Measurements from ENCODE around the gene ZBTB7C. TPM values are rescaled to one million over a fixed set of nuclear protein-coding genes. Genes with fewer than 3 reads are reported as not detected.

ZBTB7C gene
- total and polyA plus RNA-seq, 2 of the 4 experiments (the other 2 are of a cell fraction): not detected

GRCh38 chr18:48129621-48130082 is 279.5 kb downstream of the ZBTB7C start:
- dilution Hi-C loops (cut with HindIII; ENCODE audit: low sequenced_read_pairs, unreplicated experiment) (no loop called here), in situ Hi-C loops (cut with MboI; ENCODE audit: low sequenced_read_pairs) (no loop called here), intact Hi-C loops (cut with micrococcal nuclease) (no loop called here)
- Histone ChIP-seq H3K9me1 (ENCODE audit: insufficient read depth, low read length) (no peaks in the 10 kb centered on the region), H3K18ac (ENCODE audit: low read depth, low read length) (no peak overlapping the region), H3K36me3 (ENCODE audit: control insufficient read depth, insufficient read depth, low read length) (no peaks in the 10 kb centered on the region), H2BK15ac (ENCODE audit: low read depth, low read length) (no peak overlapping the region), H2AK5ac (ENCODE audit: low read depth, low read length) (no peak overlapping the region), H3K14ac (replicated peaks; ENCODE audit: low read depth, low read length) (no peak overlapping the region), H3K23ac (ENCODE audit: low read depth, low read length) (no peak overlapping the region), H3K4me1 (ENCODE audit: control insufficient read depth, insufficient read depth, low read length) (no peaks in the 10 kb centered on the region), H3K27me3 (ENCODE audit: control insufficient read depth, insufficient read depth, low read length) (peaks cover 17% of the 10 kb centered on the region), H3K4me2 (ENCODE audit: low read depth, low read length) (no peak overlapping the region), H4K8ac (ENCODE audit: low read depth in 2 of 2, low read length in 2 of 2) (no peak overlapping the region), H3K56ac (ENCODE audit: extremely low read depth, insufficient read depth, low read length) (no peak overlapping the region), H3K79me1 (ENCODE audit: low read depth in 1 of 2, low read length in 2 of 2) (no peaks in the 10 kb centered on the region), H4K20me1 (ENCODE audit: insufficient read depth, low read length) (no peaks in the 10 kb centered on the region), H2BK120ac (ENCODE audit: low read depth, low read length) (no peak overlapping the region), H3K9me3 (ENCODE audit: control insufficient read depth, insufficient read depth, low read length) (no peaks in the 10 kb centered on the region), H2AFZ (replicated peaks; ENCODE audit: low read length, poor library complexity) (no peak overlapping the region), H3K4me3 (ENCODE audit: insufficient read depth, low read depth, low read length) (no peak overlapping the region), H3K9ac (ENCODE audit: low read depth, low read length) (no peak overlapping the region), H2AK9ac (replicated peaks; ENCODE audit: low read depth, low read length, poor library complexity) (no peak overlapping the region), H4K5ac (ENCODE audit: low read depth, low read length) (no peak overlapping the region), H3K4ac (ENCODE audit: low read depth, low read length) (no peak overlapping the region), H4K91ac (ENCODE audit: insufficient read depth, low read depth, low read length) (no peak overlapping the region), H2BK20ac (ENCODE audit: low read depth, low read length) (no peak overlapping the region), H3K27ac (ENCODE audit: insufficient read depth, low read length) (no peak overlapping the region), H2BK5ac (ENCODE audit: low read depth, low read length, poor library complexity, severe bottlenecking) (no peak overlapping the region)
- POLR2A ChIA-PET (ENCODE audit: unreplicated experiment): no interaction called here
- BruUV-seq (replicated peaks): no TSS peak
- ATAC-seq (ENCODE audit: low read depth): no peak
- CTCF ChIA-PET: interaction anchor here (0.6 kb wide), 1 partner anchor 1662 kb away, joined by 3 read pairs; no protein-coding TSS in a partner anchor
- TF ChIP-seq MXI1 (IDR thresholded peaks at IDR 0.05; ENCODE audit: borderline replicate concordance, low read depth, low read length) (no peak), CHD1 (IDR thresholded peaks at IDR 0.05; ENCODE audit: low read depth, low read length) (no peak), RAD21 (IDR thresholded peaks at IDR 0.05; ENCODE audit: low read length) (no peak), POLR2A (IDR thresholded peaks at IDR 0.05; ENCODE audit: low read depth, low read length) (no peak), RFX5 (IDR thresholded peaks at IDR 0.05; ENCODE audit: low read depth, low read length) (no peak)
- no peak for DNase-seq
- no CpG with 5 or more reads among the region's 7 CpGs for WGBS, 2 experiments (ENCODE audit: extremely low coverage in 2 of 2, insufficient read length in 1 of 2)
